Right atrium auricular region (tissue), 2 donors: ENCODE measurements around the gene CAMTA1. TPM values are rescaled to one million over a fixed set of nuclear protein-coding genes. Genes with fewer than 3 reads are reported as not detected.

Experiments
- DNase-seq: peaks from one replicate; pipeline ENCODE4 v3.0.0-alpha.2; 2019; ENCODE audit warnings: low spot score
- H3K27ac ChIP-seq, 2 donors: fragments of 200-600 bp; sonication (generic); 1 replicate in 1 of 2; 2 replicates in 1 of 2; pipeline ENCODE4 v1.5.1; 2016 to 2019
- H3K27me3 ChIP-seq, 2 donors: fragments of 200-600 bp; sonication (generic); one replicate each; pipeline versions ENCODE4 v1.5.1 to v1.6.0; 2017 to 2019
- H3K36me3 ChIP-seq: fragments of 200-600 bp; sonication (generic); one replicate; pipeline ENCODE4 v1.5.1; 2016
- H3K4me1 ChIP-seq, 2 donors: fragments of 200-600 bp; sonication (generic); one replicate each; pipeline versions ENCODE4 v1.5.1 to v1.6.0; 2017 to 2019
- H3K4me3 ChIP-seq, 2 donors: fragments of 200-600 bp; sonication (generic); 1 replicate in 1 of 2; 2 replicates in 1 of 2; pipeline ENCODE4 v1.5.1; 2017 to 2019; ENCODE audit warnings: mild to moderate bottlenecking in 1 of 2, moderate library complexity in 1 of 2
- H3K9me3 ChIP-seq, 2 donors: fragments of 200-600 bp; sonication (generic); one replicate each; pipeline ENCODE4 v1.5.1; 2019
- CTCF ChIP-seq, 2 donors: fragments of 200-600 bp; sonication (generic); IDR thresholded peaks; one replicate each; pipeline ENCODE4 v1.5.1; 2019; ENCODE audit warnings: antibody characterized with exemption in 2 of 2
- total RNA-seq, 2 donors: library from RNA; depleted of rRNA; stranded (reverse); fragments of >200 nt; gene quantifications; one replicate each; pipeline ENCODE4 v1.1.0, GENCODE V29; 2016

CAMTA1 gene
- total RNA-seq, 2 donors from 2014 or later, result 132 to 190 TPM

- no peaks in the 10 kb centered on the region for H3K4me1 ChIP-seq
- DNase-seq, result no peak
- H3K27ac ChIP-seq, result no peak overlapping the region
- no peak for TF ChIP-seq CTCF (IDR thresholded peaks at IDR 0.05)
- no peaks in the 10 kb centered on the region for H3K36me3 ChIP-seq
- no peaks in the 10 kb centered on the region for H3K27me3 ChIP-seq
- no peaks in the 10 kb centered on the region for H3K9me3 ChIP-seq
- no peak overlapping the region for H3K4me3 ChIP-seq
Observed at GRCh38 chr1:7259955-7260354, 474.7 kb downstream of the CAMTA1 start.

- Histone ChIP-seq H3K36me3 (no peaks in the 10 kb centered on the region), H3K4me1 (no peaks in the 10 kb centered on the region), H3K9me3 (no peaks in the 10 kb centered on the region), H3K27me3 (no peaks in the 10 kb centered on the region), H3K27ac (no peak overlapping the region), H3K4me3 (no peak overlapping the region)
- no peak for DNase-seq
- TF ChIP-seq CTCF (IDR thresholded peaks at IDR 0.05), result no peak
Observed at GRCh38 chr1:7261490-7261889, 476.2 kb downstream of the CAMTA1 start.

GRCh38 chr1:7262611-7263010, 477.4 kb downstream of the CAMTA1 start:
- Histone ChIP-seq H3K27ac (no peak overlapping the region), H3K9me3 (no peaks in the 10 kb centered on the region), H3K4me3 (no peak overlapping the region), H3K36me3 (no peaks in the 10 kb centered on the region), H3K4me1 (no peaks in the 10 kb centered on the region), H3K27me3 (no peaks in the 10 kb centered on the region)
- DNase-seq, result no peak
- TF ChIP-seq CTCF (IDR thresholded peaks at IDR 0.05), result no peak

GRCh38 chr1:7263021-7263960, 478.0 kb downstream of the CAMTA1 start:
- Histone ChIP-seq H3K4me1 (no peaks in the 10 kb centered on the region), H3K4me3 (no peak overlapping the region), H3K27me3 (no peaks in the 10 kb centered on the region), H3K36me3 (no peaks in the 10 kb centered on the region), H3K9me3 (peaks cover 0 to 2% of the 10 kb centered on the region in 2 donors), H3K27ac (no peak overlapping the region)
- no peak for TF ChIP-seq CTCF (IDR thresholded peaks at IDR 0.05)
- DNase-seq, result no peak

GRCh38 chr1:7264101-7264500, 478.8 kb downstream of the CAMTA1 start:
- Histone ChIP-seq H3K4me3 (no peak overlapping the region), H3K36me3 (no peaks in the 10 kb centered on the region), H3K4me1 (no peaks in the 10 kb centered on the region), H3K27ac (no peak overlapping the region), H3K9me3 (peaks cover 0 to 10% of the 10 kb centered on the region in 2 donors), H3K27me3 (no peaks in the 10 kb centered on the region)
- TF ChIP-seq CTCF (IDR thresholded peaks at IDR 0.05), result no peak
- DNase-seq, result no peak
